Measurements from ENCODE around the gene SENP8.

The SENP8 gene

GRCh38 chr15:72156928-72157327 is 38.7 kb downstream of the SENP8 start:
- TF ChIP-seq CTCF (IDR thresholded peaks at IDR 0.05; ENCODE audit: insufficient read depth, low read length, poor library complexity, severe bottlenecking): no peak
- H3K4me3 ChIP-seq (replicated peaks; ENCODE audit: low read depth, low read length): no peak overlapping the region
- no peaks in the 10 kb centered on the region for H3K27me3 ChIP-seq (replicated peaks; ENCODE audit: control insufficient read depth, insufficient read depth, low read length)
- no peak for DNase-seq (ENCODE audit: extremely low read depth, insufficient read length)
- no peaks in the 10 kb centered on the region for H3K36me3 ChIP-seq (ENCODE audit: control insufficient read depth, insufficient read depth, low read length)

- H3K36me3 ChIP-seq (ENCODE audit: control insufficient read depth, insufficient read depth, low read length): no peaks in the 10 kb centered on the region
- no peak for DNase-seq (ENCODE audit: extremely low read depth, insufficient read length)
- no peak overlapping the region for H3K4me3 ChIP-seq (replicated peaks; ENCODE audit: low read depth, low read length)
- TF ChIP-seq CTCF (IDR thresholded peaks at IDR 0.05; ENCODE audit: insufficient read depth, low read length, poor library complexity, severe bottlenecking): no peak
- H3K27me3 ChIP-seq (replicated peaks; ENCODE audit: control insufficient read depth, insufficient read depth, low read length): no peaks in the 10 kb centered on the region; the same call in none of the 2 replicates
Measured at GRCh38 chr15:72160696-72161245, 42.6 kb downstream of the SENP8 start.

- TF ChIP-seq CTCF (IDR thresholded peaks at IDR 0.05; ENCODE audit: insufficient read depth, low read length, poor library complexity, severe bottlenecking): no peak
- no peak for DNase-seq (ENCODE audit: extremely low read depth, insufficient read length)
- Histone ChIP-seq H3K27me3 (replicated peaks; ENCODE audit: control insufficient read depth, insufficient read depth, low read length) (no peaks in the 10 kb centered on the region; the same call in none of the 2 replicates), H3K4me3 (replicated peaks; ENCODE audit: low read depth, low read length) (no peak overlapping the region), H3K36me3 (ENCODE audit: control insufficient read depth, insufficient read depth, low read length) (no peaks in the 10 kb centered on the region)
Measured at GRCh38 chr15:72161361-72162132, 43.3 kb downstream of the SENP8 start.

- Histone ChIP-seq H3K27me3 (replicated peaks; ENCODE audit: control insufficient read depth, insufficient read depth, low read length) (no peaks in the 10 kb centered on the region; the same call in none of the 2 replicates), H3K36me3 (ENCODE audit: control insufficient read depth, insufficient read depth, low read length) (no peaks in the 10 kb centered on the region), H3K4me3 (replicated peaks; ENCODE audit: low read depth, low read length) (no peak overlapping the region)
- TF ChIP-seq CTCF (IDR thresholded peaks at IDR 0.05; ENCODE audit: insufficient read depth, low read length, poor library complexity, severe bottlenecking): no peak
- DNase-seq (ENCODE audit: extremely low read depth, insufficient read length): no peak
Measured at GRCh38 chr15:72162569-72162968, 44.4 kb downstream of the SENP8 start.

GRCh38 chr15:72163719-72164118 is 45.5 kb downstream of the SENP8 start:
- Histone ChIP-seq H3K27me3 (replicated peaks; ENCODE audit: control insufficient read depth, insufficient read depth, low read length) (peaks cover 2% of the 10 kb centered on the region), H3K36me3 (ENCODE audit: control insufficient read depth, insufficient read depth, low read length) (no peaks in the 10 kb centered on the region), H3K4me3 (replicated peaks; ENCODE audit: low read depth, low read length) (no peak overlapping the region)
- DNase-seq (ENCODE audit: extremely low read depth, insufficient read length): no peak
- no peak for TF ChIP-seq CTCF (IDR thresholded peaks at IDR 0.05; ENCODE audit: insufficient read depth, low read length, poor library complexity, severe bottlenecking)

Data from GM06990 (cell line).